ENCODE data around the gene OTULIN. TPM values are rescaled to one million over a fixed set of nuclear protein-coding genes. Genes with fewer than 3 reads are reported as not detected.

The OTULIN gene
- total and polyA plus RNA-seq, 2 of the 8 experiments (the other 6 are each of a cell fraction or from before 2014, with no cell fraction given) = 5.2 to 34.8 TPM

GRCh38 chr5:14734396-14734795, 69.9 kb downstream of the OTULIN start:
- WGBS, 2 experiments (ENCODE audit: extremely low coverage in 1 of 2, insufficient coverage in 1 of 2, insufficient read length in 1 of 2, insufficient replicate concordance in 2 of 2, low coverage in 1 of 2, low lambda C conversion rate in 2 of 2, missing lambda C conversion rate in 1 of 2) = 94% methylated on average over 13 of the region's 13 CpGs; no CpG with 5 or more reads in 1 of the 2 experiments
- no peak overlapping the region for H3K9ac ChIP-seq (replicated peaks in 1 of 4; ENCODE audit: extremely low read depth in 1 of 4, low read depth in 3 of 4, low read length in 3 of 4)
- H2BK15ac ChIP-seq (ENCODE audit: low read length) = no peak overlapping the region
- no peaks in the 10 kb centered on the region for H3K36me3 ChIP-seq (ENCODE audit: control insufficient read depth in 2 of 4, insufficient read depth in 4 of 4, low read length in 3 of 4)
- H4K91ac ChIP-seq (replicated peaks; ENCODE audit: insufficient read length, low read length) = no peak overlapping the region
- H4K8ac ChIP-seq (ENCODE audit: extremely low read depth, insufficient read depth, low read length) = no peak overlapping the region
- 0 out of 7 replicates have a peak, but pooled peaks cover 0 to 2% (median 0%) of the 10 kb centered on the region in 4 experiments for H3K27me3 ChIP-seq (replicated peaks in 1 of 4; ENCODE audit: control insufficient read depth in 3 of 4, extremely low read depth in 1 of 4, insufficient read depth in 3 of 4, low read length in 3 of 4)
- H3K9me3 ChIP-seq (ENCODE audit: insufficient read depth in 2 of 2, low read depth in 1 of 2, low read length in 1 of 2) = no peaks in the 10 kb centered on the region
- DNase-seq (ENCODE audit: low read depth in 1 of 2, low spot score in 2 of 2) (no peak), FAIRE-seq (no peak)
- H2AFZ ChIP-seq (ENCODE audit: low read length) = no peak overlapping the region
- H3K27ac ChIP-seq (ENCODE audit: low read depth, low read length) = no peak overlapping the region
- no peaks in the 10 kb centered on the region for H3K79me2 ChIP-seq (ENCODE audit: control insufficient read depth in 1 of 2, insufficient read depth in 2 of 2, low read length in 2 of 2)
- no peak overlapping the region for H3K14ac ChIP-seq (ENCODE audit: insufficient read length)
- no peak overlapping the region for H2AK5ac ChIP-seq (ENCODE audit: low read depth, low read length)
- H3K56ac ChIP-seq (replicated peaks; ENCODE audit: insufficient read length, low read depth, low read length) = no peak overlapping the region
- no peak overlapping the region for H2BK20ac ChIP-seq (ENCODE audit: low read length)
- H3K79me1 ChIP-seq (ENCODE audit: low read depth, low read length) = no peaks in the 10 kb centered on the region
- no peak overlapping the region for H3K4me2 ChIP-seq (ENCODE audit: insufficient read depth in 1 of 2, low read depth in 2 of 2, low read length in 2 of 2)
- peaks cover 0 to 5% (median 1%) of the 10 kb centered on the region in 4 experiments; a peak in 2 of 7 replicates for H3K4me1 ChIP-seq (replicated peaks in 1 of 4; ENCODE audit: control insufficient read depth in 3 of 4, insufficient read depth in 4 of 4, low read length in 3 of 4)
- no peak overlapping the region for H2BK5ac ChIP-seq (ENCODE audit: low read depth, low read length)
- no peaks in the 10 kb centered on the region for H4K20me1 ChIP-seq (replicated peaks in 1 of 2; ENCODE audit: control insufficient read depth in 1 of 2, insufficient read depth in 2 of 2, low read length in 2 of 2)
- no peak overlapping the region for H3K4ac ChIP-seq (replicated peaks; ENCODE audit: insufficient read length, low read depth, low read length)
- ChIA-PET CTCF (ENCODE audit: partially characterized antibody) (interaction anchor here (1.8 to 2.7 kb wide), 2 partner anchors 10 to 44 kb away, joined by 7 to 9 read pairs; no protein-coding TSS in a partner anchor), POLR2A (ENCODE audit: partially characterized antibody) (no interaction called here)
- no peaks in the 10 kb centered on the region for H3K23me2 ChIP-seq (ENCODE audit: low read depth, low read length)
- no peak overlapping the region for H2BK120ac ChIP-seq (replicated peaks; ENCODE audit: low read depth, low read length)
- H2BK12ac ChIP-seq (ENCODE audit: low read depth, low read length) = no peak overlapping the region
- no peak overlapping the region for H3K4me3 ChIP-seq (ENCODE audit: extremely low read depth in 1 of 4, insufficient read depth in 2 of 4, low read depth in 3 of 4, low read length in 4 of 4)
- no peak overlapping the region for H3K23ac ChIP-seq (ENCODE audit: insufficient read length)
- no peak overlapping the region for H3K18ac ChIP-seq (ENCODE audit: extremely low read depth, low read length)
- H4K5ac ChIP-seq (ENCODE audit: insufficient read length, low read depth, low read length) = no peak overlapping the region
- TF ChIP-seq POLR2AphosphoS5 (IDR thresholded peaks at IDR 0.05; ENCODE audit: low read depth, low read length) (no peak), SIN3A (conservative IDR thresholded peaks at IDR 0.05 in 1 of 2, IDR thresholded peaks at IDR 0.05 in 1 of 2; ENCODE audit: low read depth in 1 of 2, low read length in 2 of 2) (no peak), GABPA (IDR thresholded peaks at IDR 0.05; ENCODE audit: borderline replicate concordance, insufficient read depth, low read length) (no peak), HDAC2 (IDR thresholded peaks at IDR 0.05; ENCODE audit: borderline replicate concordance in 1 of 2, low read depth in 2 of 2, low read length in 2 of 2) (no peak), CTBP2 (IDR thresholded peaks at IDR 0.05; ENCODE audit: borderline replicate concordance, insufficient read depth, insufficient read length, low read length) (no peak), KDM1A (IDR thresholded peaks at IDR 0.05; ENCODE audit: borderline replicate concordance, low read length) (no peak), FOSL1 (IDR thresholded peaks at IDR 0.05; ENCODE audit: insufficient read depth, low read depth, low read length) (no peak), CBX8 (IDR thresholded peaks at IDR 0.05; ENCODE audit: borderline replicate concordance, low read depth, low read length) (no peak), POLR2A (IDR thresholded peaks at IDR 0.05; ENCODE audit: control extremely low read depth in 1 of 2, low read depth in 2 of 2, low read length in 2 of 2) (no peak), GTF2F1 (IDR thresholded peaks at IDR 0.05; ENCODE audit: borderline replicate concordance, low read depth, low read length) (no peak), RXRA (IDR thresholded peaks at IDR 0.05; ENCODE audit: insufficient read depth, low read depth, low read length) (no peak), TAF1 (IDR thresholded peaks at IDR 0.05; ENCODE audit: low read depth, low read length) (no peak)
